22Rv1 (cell line): ENCODE data around the gene BEND4.

ENCODE experiments used
- CTCF ChIP-seq: fragments of 450-650 bp; IDR thresholded peaks from 2 replicates; pipeline ENCODE4 v1.5.1; 2017; ENCODE audit warnings: mild to moderate bottlenecking
- ZFX ChIP-seq: fragments of 450-650 bp; IDR thresholded peaks from 2 replicates; pipeline ENCODE4 v1.6.1; 2017; ENCODE audit warnings: antibody characterized with exemption, borderline replicate concordance

GRCh38 chr4:42172128-42172790 lies 19.8 kb upstream of the BEND4 start:
- TF ChIP-seq CTCF (no peak), ZFX (no peak)
